SW480 (cell line): ENCODE results near the gene LRRC4.

Experiments used
- DNase-seq: peaks from one replicate; pipeline ENCODE4 v3.0.0-alpha.2; 2016; ENCODE audit warnings: low spot score

LRRC4 gene

DNA sequence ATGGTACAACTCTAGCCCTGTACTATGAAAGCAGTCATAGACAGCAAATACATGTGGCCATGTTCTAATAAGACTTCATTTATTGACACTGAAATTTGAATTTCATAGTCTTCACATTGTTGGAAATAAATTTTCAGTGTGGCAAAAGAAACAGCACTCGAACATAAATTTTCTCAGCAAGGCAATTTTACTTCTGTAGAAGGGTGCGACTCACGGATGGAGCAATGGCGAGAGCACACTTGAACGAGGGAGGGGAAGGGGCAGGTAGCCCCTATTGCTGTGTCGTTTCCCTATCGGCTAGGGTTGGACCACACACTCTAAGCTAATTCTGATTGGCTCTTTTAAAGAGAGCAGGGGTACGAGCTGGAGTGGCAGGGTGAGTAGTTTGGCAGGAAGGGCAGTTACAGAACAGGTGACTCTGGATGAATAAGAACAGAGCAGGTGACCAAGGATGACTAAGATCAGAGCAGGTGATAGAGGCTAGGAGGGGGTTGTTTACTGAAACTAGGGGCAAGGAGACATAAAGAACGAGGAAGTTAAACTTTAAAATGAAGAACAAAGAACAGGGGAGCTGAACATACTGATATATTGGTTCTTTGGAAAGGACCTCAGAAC is 52.0 kb downstream of the LRRC4 start:
- no peak for DNase-seq

DNA sequence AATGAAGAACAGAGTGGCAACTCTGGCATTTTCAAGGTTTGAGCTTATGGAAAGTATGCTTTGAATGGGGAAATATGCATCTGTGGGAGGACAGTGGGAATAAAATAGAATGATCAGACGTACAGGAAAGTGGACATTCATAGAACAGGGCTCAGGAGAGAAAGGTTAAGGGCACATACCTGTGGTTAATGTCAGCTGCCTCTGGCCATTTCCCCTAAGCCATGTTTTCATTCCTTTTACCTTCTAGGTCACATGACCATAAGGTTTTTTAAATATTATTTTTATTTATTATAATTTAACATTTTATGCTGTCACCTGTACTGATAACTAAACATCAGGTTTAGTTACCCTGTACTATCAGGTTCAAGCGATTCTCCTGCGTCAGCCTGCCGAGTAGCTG is 52.8 kb downstream of the LRRC4 start:
- no peak for DNase-seq
